Neutrophil (primary cell): ENCODE measurements around the gene IFFO2.

ENCODE experiments used
- H3K27ac ChIP-seq: fragments of 200-600 bp; sonication (generic); 2 replicates; pipeline ENCODE4 v1.5.1; 2016; ENCODE audit warnings: mild to moderate bottlenecking, moderate library complexity
- H3K27me3 ChIP-seq: fragments of 200-600 bp; sonication (generic); 2 replicates; pipeline ENCODE4 v1.6.0; 2016; ENCODE audit warnings: mild to moderate bottlenecking
- H3K36me3 ChIP-seq: fragments of 200-600 bp; sonication (generic); 2 replicates; pipeline ENCODE4 v1.5.1; 2017
- H3K4me1 ChIP-seq, 2 experiments: fragments of 200-600 bp in 1 of 2; sonication (generic) in 1 of 2; 1 replicate in 1 of 2; 2 replicates in 1 of 2; pipeline versions ENCODE4 v1.5.1 to v1.6.1; 2013 to 2016; ENCODE audit warnings: low read depth in 1 of 2, low read length in 1 of 2, mild to moderate bottlenecking in 1 of 2, moderate library complexity in 1 of 2; ENCODE audit not compliant: control insufficient read depth in 1 of 2, insufficient read depth in 1 of 2
- H3K4me3 ChIP-seq, 2 experiments: fragments of 200-600 bp in 1 of 2; sonication (generic) in 1 of 2; 1 replicate in 1 of 2; 2 replicates in 1 of 2; pipeline ENCODE4 v1.5.1; 2013 to 2016; ENCODE audit warnings: low read depth in 1 of 2, low read length in 1 of 2, mild to moderate bottlenecking in 1 of 2, moderate library complexity in 1 of 2
- H3K9me3 ChIP-seq: fragments of 200-600 bp; sonication (generic); 2 replicates; pipeline ENCODE4 v1.5.1; 2016
- CTCF ChIP-seq: fragments of 200-600 bp; sonication (generic); IDR thresholded peaks from 2 replicates; pipeline ENCODE4 v1.5.1; 2016; ENCODE audit warnings: antibody characterized with exemption

IFFO2 gene

GRCh38 chr1:18912550-18912949, 43.9 kb downstream of the IFFO2 start:
- TF ChIP-seq CTCF = no peak
- Histone ChIP-seq H3K27me3 (no peaks in the 10 kb centered on the region), H3K4me1 (peaks cover 18 to 24% of the 10 kb centered on the region in 2 experiments), H3K4me3 (no peak overlapping the region), H3K9me3 (no peaks in the 10 kb centered on the region), H3K27ac (no peak overlapping the region), H3K36me3 (no peaks in the 10 kb centered on the region)

DNA sequence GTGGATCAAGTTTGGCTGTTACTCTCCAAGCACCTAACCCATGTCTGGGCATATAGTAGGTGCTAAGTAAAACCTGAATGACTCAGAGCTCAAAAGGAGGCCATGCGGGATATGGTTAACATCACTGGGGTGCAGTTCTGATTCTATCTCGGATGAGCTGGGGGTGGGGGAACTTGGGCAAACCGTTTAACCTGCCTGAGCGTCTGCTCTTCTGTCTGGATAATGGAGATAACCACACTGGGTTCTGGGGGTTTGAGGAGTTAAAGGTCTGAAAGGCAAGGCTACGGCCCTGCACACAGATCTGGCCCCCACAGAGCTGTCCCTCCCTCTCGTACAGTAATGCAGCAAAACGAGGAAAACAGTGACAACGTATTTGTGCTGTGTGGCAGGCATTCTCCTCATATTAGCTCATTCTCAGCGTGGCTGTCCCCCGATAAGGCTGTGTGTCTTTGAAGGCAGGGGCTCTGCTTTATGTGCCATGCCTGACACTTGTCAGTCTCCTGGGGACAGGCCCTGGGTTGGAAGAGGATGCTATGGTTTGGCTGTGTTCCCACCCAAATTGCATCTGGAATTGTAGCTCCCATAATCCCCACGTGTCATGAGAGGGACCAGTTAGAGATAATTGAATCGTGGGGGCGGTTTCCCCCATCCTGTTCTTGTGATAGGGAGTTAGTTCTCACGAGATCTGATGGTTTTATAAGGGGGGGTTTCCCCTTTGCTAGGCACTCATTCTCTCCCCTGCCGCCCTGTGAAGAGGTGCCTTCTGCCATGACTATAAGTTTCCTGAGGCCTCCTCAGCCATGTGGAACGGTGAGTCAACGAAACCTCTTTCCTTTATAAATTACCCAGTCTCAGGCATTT, 47.3 kb downstream of the IFFO2 start:
- no peaks in the 10 kb centered on the region for H3K9me3 ChIP-seq
- H3K27ac ChIP-seq = peak overlapping the region; percentile 80
- no peak overlapping the region for H3K4me3 ChIP-seq
- no peaks in the 10 kb centered on the region for H3K36me3 ChIP-seq
- TF ChIP-seq CTCF = no peak
- no peaks in the 10 kb centered on the region for H3K27me3 ChIP-seq
- H3K4me1 ChIP-seq = peaks cover 27 to 33% of the 10 kb centered on the region in 2 experiments

- Histone ChIP-seq H3K36me3 (no peaks in the 10 kb centered on the region), H3K4me1 (peaks cover 31 to 37% of the 10 kb centered on the region in 2 experiments), H3K27ac (peak overlapping the region; percentile 80), H3K9me3 (no peaks in the 10 kb centered on the region), H3K4me3 (peak overlapping the region; percentile 48 to 55), H3K27me3 (no peaks in the 10 kb centered on the region)
- TF ChIP-seq CTCF = no peak
Measured at GRCh38 chr1:18907917-18908845, 48.3 kb downstream of the IFFO2 start.

GRCh38 chr1:18907021-18907916, 49.2 kb downstream of the IFFO2 start:
- Histone ChIP-seq H3K36me3 (no peaks in the 10 kb centered on the region), H3K4me3 (peak overlapping the region; percentile 48 to 55)
- TF ChIP-seq CTCF = peak; percentile 81

DNA sequence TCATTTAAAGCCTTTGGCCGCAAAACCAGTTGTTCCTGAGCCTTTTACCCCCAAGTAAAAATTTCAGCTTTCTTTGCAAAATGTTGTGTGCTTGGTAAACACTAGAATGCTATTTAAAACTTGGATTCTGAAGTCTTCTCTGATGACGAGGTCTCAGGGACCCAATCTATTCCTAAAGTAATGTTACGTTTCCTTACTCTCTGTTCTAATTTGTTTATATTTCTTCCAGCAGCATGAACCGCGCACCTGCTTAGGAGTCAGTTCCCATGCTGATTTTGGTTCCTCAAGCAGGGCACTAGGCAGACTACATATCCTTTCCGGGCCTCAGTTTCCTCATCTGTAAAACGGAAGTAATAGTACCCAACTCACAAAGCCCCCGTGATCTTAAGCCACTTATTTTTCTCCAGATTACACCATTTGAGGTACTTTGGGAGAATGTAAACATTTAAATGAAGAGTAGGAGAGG, 53.2 kb downstream of the IFFO2 start:
- TF ChIP-seq CTCF = no peak
- H3K36me3 ChIP-seq = no peaks in the 10 kb centered on the region
- no peaks in the 10 kb centered on the region for H3K27me3 ChIP-seq
- no peaks in the 10 kb centered on the region for H3K9me3 ChIP-seq
- peak overlapping the region; percentile 66 to 84 for H3K4me3 ChIP-seq
- peak overlapping the region; percentile 88 for H3K27ac ChIP-seq
- peaks cover 43 to 54% of the 10 kb centered on the region in 2 experiments for H3K4me1 ChIP-seq

More at GRCh38 chr1:18907021-18907916, 49.2 kb downstream of the IFFO2 start:
- Histone ChIP-seq H3K4me1 (peaks cover 35 to 37% of the 10 kb centered on the region in 2 experiments), H3K27me3 (no peaks in the 10 kb centered on the region), H3K9me3 (no peaks in the 10 kb centered on the region), H3K27ac (peak overlapping the region; percentile 80)
